NCI-H345 treated with DMSO at 0.1 percent for 48 hours (cell line): ENCODE data around the gene RILP.
"Not testable (repeated sequence)": the region's sequence is repeated elsewhere in the genome, so short reads cannot be mapped to it uniquely, and the experiment has no call there.

Source experiments
- DNase-seq: peaks from one replicate; lab custom pipeline; 2025; ENCODE audit not compliant: unreplicated experiment; lab: John Stamatoyannopoulos, UW

RILP gene, protein sequence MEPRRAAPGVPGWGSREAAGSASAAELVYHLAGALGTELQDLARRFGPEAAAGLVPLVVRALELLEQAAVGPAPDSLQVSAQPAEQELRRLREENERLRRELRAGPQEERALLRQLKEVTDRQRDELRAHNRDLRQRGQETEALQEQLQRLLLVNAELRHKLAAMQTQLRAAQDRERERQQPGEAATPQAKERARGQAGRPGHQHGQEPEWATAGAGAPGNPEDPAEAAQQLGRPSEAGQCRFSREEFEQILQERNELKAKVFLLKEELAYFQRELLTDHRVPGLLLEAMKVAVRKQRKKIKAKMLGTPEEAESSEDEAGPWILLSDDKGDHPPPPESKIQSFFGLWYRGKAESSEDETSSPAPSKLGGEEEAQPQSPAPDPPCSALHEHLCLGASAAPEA

DNA sequence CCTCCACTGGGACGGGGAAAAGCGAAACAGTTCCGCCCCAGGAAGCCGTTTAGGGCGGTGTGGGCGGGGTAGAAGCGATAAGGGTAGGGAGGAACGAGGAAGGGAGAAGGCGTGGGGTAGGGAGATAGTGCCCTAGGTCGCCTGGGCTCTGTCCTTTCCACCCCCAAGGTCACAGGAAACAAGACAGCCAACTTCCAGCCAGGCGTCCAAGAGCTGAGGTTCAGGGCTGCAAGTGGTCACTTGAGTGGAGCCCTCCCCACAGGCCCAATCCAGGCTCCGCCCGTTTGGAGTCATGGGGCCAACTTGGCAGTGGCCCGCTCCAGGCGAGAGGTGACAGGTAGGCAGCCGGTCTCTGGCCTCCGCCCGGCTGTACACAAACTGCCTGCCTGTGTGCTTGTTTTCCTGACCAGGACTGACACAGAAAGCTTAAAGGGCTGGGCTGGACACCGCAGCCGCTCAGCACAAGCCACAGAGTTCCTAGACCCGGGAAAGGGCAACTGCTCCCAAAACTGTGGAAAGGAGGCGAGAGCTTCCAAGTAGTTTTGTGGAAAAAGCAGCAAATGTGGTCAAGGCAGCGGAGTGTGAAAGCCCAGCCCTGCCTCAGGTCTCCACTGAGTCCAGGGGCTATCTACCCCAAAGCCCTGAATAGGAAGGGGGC lies at the start of gene RILP:
Gene RILP, minus strand, starts transcription at position 23 of the 658 bp plus-strand sequence. CDS start 62 bp downstream, outside the sequence.
- DNase-seq, result no peak

- no peak for DNase-seq
These were observed 48.0 kb upstream of the RILP start for GRCh38 chr17:1697681-1698080.

GRCh38 chr17:1695365-1695764 lies 45.7 kb upstream of the RILP start:
- no peak for DNase-seq

DNA sequence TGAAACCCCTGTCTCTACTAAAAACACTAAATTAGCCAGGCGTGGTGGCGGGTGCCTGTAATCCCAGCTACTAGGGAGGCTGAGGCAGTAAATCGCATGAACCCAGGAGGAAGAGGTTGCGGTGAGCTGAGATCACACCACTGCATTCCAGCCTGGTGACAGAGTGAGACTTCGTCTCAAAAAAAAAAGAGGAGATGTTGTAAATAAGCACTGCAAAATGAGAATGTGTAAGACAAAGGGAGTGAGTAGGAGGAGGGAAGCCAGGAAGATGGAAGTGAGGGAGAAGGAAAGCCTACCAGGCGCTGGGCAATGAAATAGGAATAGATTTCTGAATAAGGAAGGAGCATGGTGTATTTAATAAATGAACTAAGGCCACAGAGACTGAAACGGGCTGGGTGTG lies 43.7 kb upstream of the RILP start:
- DNase-seq, result no peak

- no peak for DNase-seq
These were observed 41.0 kb upstream of the RILP start for GRCh38 chr17:1690544-1691221.

DNA sequence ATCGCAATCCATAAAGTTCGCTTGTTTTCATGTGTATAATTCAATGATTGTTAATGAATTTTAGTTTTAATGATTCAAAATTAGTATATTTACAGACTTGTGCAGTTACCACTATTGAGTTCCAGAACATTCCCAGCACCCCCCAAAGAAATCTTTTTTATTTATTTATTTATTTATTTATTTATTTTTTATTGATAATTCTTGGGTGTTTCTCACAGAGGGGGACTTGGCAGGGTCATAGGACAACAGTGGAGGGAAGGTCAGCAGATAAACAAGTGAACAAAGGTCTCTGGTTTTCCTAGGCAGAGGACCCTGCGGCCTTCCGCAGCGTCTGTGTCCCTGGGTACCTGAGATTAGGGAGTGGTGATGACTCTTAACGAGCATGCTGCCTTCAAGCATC lies 38.7 kb upstream of the RILP start:
- DNase-seq, result not testable (repeated sequence)

- no peak for DNase-seq
These were observed 36.4 kb upstream of the RILP start for GRCh38 chr17:1686086-1686485.

GRCh38 chr17:1684378-1685189 lies 34.9 kb upstream of the RILP start, which contains the start of gene PRPF8:
PRPF8 (minus strand) TSS chr17:1684867; CDS start chr17:1684571, 296 bp downstream.
- peak; percentile 90 for DNase-seq

DNA sequence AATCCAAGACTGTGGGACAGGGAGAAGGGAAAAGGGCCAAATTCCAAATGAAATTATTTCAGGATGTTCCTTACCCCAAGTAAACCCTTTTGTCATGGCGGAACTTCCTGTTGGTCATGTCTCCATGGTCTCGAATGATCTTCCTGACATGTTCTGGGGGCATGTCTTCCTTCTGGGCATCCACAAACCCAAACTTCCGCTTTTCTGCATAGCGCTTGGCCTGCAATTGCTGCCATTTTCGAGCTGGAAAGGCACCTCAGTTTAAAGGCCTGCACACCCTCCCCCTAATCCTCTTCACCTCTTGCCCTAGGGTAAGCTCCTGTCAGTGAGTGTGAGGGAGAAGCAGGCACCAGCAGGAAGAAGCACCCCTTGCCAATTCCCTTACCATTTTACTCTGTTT lies 33.8 kb upstream of the RILP start:
- DNase-seq, result no peak

GRCh38 chr17:1676401-1676800 lies 26.7 kb upstream of the RILP start:
- no peak for DNase-seq

DNA sequence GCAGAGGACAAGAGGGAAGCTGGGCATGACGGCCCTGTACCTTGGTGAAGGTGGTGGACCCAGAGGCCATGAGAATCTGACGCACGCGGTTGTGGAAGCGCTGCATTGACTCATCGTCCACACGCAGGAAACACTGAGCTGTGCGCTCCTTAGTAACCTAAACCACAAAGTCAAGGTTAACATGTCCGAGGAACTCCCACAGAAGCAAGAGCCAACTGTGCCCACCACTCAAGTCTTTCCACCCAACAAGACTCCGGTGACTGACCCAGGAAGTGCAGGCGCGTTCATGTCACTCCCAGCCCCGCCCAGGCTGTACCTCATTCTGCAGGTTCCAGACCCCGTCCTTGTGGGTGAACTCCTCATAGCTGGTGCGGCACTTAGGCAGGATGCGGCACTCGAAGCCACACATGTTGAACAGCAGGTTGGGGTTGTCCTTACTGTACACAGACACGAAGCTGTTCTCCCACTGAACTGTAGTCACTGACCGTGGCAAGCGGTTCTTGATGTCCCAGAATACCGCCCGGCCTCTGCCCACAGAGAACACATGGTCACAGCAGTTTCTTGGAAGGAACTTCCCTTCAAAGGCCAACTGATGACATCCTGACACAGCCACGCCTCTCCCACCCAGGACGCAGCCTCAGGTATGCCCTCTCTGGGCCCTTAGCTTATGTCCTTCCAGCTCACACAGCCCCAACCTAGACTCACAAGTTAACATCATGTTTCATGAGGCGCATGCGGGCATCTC lies 23.5 kb upstream of the RILP start:
- no peak for DNase-seq

- DNase-seq, result not testable (repeated sequence)
These were observed 14.3 kb upstream of the RILP start for GRCh38 chr17:1663934-1664333.

DNA sequence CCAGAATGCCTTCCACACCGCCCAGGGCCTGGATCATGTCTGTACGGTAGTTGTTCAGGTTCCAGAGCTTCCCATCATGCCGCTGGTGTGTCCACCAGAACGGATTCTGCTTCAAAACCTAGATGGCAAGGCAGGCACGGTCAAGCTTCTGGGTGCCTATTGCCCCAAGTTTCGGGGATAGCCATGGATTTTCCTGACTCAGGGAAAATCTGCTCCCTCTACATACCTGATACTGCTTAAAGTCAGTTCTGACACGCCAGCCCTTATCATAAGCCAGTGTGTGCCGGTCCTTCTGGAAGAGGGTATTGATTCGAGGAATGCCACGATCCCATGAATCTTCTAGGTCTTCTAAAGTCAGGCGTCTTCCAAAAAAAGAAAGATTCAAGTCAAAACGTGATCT lies 11.4 kb upstream of the RILP start:
- DNase-seq, result no peak

DNA sequence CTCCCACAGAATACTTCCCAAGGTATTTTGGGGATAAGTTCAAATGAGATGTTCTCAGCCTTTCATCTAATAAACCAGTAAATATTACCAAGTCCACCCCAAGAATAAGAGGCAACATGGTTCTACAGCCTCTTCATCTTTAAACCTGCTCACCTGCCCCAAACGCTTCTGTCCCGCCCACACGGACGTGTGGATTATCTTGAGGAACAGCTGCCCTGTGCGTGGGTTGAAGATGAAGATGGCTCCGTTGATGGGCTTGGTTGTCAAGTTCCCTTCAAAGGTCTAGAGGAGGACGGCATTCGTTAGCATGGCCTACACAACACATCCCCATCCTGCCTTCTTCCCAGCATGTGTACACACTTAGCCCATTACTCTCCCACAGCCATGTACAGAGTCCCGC lies 8.4 kb upstream of the RILP start:
- no peak for DNase-seq

- DNase-seq, result no peak
These were observed 4.1 kb upstream of the RILP start for GRCh38 chr17:1653735-1654134.

DNA sequence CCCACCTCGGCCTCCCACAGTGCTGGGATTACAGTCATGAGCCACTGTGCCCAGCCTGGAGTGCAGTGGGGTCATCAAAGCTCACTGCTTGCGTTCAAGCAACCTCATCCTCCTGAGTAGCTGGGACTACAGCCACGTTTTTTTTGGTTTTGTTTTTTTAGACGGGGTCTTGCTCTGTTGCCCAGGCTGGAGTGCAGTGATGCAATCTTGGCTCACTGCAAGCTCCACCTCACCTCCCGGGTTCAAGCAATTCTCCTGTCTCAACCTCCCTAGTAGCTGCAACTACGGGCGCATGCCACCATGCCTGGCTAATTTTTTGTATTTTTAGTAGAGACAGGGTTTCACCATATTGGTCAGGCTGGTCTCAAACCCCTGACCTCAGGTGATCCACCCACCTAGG lies 3.1 kb upstream of the RILP start:
- not testable (repeated sequence) for DNase-seq

DNA sequence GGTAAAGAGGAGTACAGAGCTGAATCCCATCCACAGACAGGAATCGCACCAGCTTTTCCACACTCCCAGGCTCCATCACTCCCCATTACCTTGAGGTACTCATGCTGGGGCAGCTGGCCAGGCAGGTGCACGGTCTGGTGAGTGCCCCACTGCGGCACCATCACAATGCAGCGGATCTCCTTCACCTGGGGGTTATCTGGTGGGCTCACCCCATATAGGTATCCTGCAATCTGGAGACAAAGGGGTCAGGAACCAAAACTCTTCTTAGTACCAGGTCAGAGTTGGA lies 1.8 kb upstream of the RILP start:
- DNase-seq, result no peak

GRCh38 chr17:1650731-1651558 lies 1.3 kb upstream of the RILP start:
- no peak for DNase-seq

DNA sequence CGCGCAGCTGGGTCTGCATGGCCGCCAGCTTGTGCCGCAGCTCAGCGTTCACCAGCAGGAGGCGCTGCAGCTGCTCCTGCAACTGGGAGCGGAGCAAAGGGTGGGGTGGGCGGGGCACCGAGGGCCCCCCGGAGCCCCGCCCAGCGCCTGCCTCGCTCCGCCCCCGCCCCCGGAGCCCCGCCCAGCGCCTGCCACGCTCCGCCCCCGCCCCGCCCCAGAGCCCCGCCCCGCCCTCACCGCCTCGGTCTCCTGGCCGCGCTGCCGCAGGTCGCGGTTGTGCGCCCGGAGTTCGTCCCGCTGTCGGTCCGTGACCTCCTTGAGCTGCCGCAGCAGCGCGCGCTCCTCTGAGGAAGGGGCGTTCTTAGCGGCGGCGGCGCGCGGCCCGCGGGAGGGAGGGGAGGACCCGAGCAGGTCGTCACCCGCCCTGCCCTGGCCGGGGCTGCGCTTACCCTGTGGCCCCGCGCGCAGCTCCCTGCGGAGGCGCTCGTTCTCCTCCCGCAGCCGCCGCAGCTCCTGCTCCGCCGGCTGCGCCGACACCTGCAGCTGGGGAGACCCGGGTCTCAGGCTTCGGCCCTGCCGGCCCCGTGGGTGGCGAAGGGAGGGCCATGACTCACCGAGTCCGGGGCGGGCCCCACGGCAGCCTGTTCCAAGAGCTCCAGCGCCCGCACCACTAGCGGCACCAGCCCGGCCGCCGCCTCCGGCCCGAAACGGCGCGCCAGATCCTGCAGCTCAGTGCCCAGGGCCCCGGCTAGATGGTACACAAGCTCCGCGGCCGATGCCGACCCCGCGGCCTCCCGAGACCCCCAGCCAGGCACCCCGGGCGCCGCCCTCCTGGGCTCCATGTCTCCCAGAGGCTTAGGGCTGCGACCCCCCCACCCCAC lies 463 bp downstream of the RILP start:
- DNase-seq, result peak; percentile 16
